Measurements from ENCODE around the gene C2orf80.

DNA sequence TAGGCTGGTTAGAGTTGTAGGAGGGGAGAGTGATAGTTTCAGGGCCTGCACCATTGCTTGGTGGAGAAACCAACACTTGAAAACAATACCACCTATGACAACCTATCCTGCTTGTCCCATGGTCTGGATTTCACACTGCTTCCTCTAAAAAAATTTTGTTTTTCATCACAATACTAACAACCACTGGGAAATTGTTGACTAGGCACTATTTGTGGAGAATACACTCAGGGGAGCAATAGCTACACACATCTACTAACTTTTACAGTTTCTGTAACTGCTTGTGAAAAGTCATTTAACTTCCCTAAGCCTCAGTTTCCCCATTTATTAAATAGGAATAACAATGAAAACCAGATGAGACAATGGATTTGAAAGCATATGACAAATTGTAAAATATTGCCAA is 39.7 kb downstream of the C2orf80 start:
- no peak for TF ChIP-seq POLR2A (IDR thresholded peaks at IDR 0.05)
- TF ChIP-seq, protein P1, sequence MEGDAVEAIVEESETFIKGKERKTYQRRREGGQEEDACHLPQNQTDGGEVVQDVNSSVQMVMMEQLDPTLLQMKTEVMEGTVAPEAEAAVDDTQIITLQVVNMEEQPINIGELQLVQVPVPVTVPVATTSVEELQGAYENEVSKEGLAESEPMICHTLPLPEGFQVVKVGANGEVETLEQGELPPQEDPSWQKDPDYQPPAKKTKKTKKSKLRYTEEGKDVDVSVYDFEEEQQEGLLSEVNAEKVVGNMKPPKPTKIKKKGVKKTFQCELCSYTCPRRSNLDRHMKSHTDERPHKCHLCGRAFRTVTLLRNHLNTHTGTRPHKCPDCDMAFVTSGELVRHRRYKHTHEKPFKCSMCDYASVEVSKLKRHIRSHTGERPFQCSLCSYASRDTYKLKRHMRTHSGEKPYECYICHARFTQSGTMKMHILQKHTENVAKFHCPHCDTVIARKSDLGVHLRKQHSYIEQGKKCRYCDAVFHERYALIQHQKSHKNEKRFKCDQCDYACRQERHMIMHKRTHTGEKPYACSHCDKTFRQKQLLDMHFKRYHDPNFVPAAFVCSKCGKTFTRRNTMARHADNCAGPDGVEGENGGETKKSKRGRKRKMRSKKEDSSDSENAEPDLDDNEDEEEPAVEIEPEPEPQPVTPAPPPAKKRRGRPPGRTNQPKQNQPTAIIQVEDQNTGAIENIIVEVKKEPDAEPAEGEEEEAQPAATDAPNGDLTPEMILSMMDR (IDR thresholded peaks at IDR 0.05) = no peak
- no peak for TF ChIP-seq POLR2AphosphoS5 (IDR thresholded peaks at IDR 0.05)
- no peak for TF ChIP-seq EP300 (IDR thresholded peaks at IDR 0.05)

Measured in gastroesophageal sphincter (tissue), 3 donors.